GM12872 (cell line): ENCODE measurements around the gene DYNLT2B.

ENCODE experiments used
- TF ChIP-seq, protein P1 (sequence below): IDR thresholded peaks from 3 replicates; pipeline ENCODE4 v1.5.1; 2011; ENCODE audit warnings: low read depth, mild to moderate bottlenecking, low read length, moderate library complexity; ENCODE audit not compliant: insufficient read depth

The DYNLT2B gene

DNA sequence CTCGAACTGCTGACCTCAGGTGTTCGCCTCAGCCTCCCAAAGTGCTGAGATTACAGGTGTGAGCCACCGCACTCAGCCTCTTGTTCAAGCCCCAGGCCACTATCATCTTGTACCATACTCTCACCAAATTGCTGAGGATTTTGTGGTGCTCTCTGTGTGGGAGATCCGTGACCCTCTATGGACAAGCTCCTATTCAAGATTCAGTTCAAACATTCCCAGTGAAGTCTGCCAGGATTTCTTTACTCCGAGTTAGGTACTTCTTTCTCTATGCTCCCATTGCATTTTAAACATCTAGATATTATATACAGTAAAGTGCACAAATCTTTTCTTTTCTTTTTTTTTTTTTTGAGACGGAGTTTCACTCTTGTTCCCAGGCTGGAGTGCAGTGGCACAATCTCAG, 21.0 kb upstream of the DYNLT2B start:
- TF ChIP-seq, protein P1, sequence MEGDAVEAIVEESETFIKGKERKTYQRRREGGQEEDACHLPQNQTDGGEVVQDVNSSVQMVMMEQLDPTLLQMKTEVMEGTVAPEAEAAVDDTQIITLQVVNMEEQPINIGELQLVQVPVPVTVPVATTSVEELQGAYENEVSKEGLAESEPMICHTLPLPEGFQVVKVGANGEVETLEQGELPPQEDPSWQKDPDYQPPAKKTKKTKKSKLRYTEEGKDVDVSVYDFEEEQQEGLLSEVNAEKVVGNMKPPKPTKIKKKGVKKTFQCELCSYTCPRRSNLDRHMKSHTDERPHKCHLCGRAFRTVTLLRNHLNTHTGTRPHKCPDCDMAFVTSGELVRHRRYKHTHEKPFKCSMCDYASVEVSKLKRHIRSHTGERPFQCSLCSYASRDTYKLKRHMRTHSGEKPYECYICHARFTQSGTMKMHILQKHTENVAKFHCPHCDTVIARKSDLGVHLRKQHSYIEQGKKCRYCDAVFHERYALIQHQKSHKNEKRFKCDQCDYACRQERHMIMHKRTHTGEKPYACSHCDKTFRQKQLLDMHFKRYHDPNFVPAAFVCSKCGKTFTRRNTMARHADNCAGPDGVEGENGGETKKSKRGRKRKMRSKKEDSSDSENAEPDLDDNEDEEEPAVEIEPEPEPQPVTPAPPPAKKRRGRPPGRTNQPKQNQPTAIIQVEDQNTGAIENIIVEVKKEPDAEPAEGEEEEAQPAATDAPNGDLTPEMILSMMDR, result no peak

DNA sequence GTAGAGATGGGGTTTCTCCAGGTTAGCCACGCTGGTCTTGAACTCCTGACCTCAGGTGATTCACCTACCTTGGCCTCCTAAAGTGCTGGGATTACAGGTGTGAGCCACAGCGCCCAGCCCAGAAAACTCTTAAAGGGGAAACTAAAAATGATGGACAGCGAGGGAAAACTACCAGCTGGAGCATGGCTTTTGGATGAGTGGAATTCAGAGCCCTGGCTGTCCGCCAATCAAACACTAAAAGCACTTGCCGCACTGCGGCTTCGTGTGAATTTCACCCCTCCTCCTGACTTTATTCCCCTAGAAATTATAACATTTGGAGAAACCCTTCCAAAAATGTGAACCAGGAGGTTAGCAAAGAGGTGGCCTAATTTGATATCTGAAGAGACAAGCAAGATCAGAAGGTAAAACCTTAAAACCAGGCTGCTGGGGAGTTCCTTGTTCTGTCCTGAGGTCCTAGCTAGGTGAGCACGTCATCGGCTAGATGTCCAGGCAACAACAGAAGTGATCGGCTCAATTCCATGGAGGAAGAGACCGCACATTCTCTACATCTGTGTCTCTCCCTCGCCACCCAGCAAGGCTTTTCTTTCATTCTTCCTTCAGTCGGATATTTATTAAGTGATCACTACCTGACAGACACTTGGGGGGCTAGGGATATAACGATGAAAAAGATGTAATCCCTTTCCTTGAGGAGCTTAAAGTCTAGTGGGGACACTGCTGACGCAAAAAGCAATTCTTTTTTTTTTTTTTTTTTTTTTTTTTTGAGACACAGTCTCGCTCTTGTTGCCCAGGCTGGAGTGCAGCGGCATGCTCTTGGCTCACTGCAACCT, 18.5 kb upstream of the DYNLT2B start:
- TF ChIP-seq, protein P1, result no peak

GRCh38 chr3:196335503-196335948, 17.5 kb upstream of the DYNLT2B start:
- TF ChIP-seq, protein P1, result no peak

DNA sequence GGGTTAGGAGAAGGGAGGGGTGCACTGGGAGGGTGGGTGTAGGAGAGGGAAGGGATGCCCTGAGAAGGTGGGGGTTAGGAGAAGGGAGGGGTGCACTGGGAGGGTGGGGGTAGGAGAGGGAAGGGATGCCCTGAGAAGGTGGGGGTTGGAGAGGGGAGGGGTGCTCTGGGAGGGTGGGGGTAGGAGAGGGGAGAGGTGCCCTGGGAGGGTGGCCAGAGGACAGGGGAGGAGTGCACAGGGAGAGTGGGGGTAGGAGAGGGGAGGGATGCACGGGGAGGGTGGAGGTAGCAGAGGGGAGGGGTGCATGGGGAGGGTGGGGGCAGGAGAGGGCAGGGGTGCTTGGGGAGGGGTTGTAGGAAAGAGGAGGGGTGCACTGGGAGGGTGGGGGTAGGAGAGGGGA, 16.9 kb upstream of the DYNLT2B start:
- TF ChIP-seq, protein P1, result no peak

DNA sequence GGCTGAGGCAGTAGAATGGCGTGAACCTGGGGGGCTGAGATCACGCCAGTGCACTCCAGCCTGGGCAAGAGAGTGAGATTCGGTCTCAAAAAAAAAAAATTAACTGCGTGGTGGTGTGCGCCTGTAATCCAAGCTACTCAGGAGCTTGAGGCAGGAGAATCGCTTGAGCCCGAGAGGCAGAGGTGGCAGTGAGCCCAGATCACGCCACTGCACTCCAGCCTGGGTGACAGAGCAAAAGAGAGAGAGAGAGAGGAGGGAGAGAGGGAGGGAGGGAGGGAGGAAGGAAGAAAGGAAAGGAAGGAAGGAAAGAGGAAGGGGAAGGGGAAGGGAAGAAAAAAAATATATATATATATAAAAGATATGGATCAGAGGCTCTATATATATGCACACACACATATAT, 14.1 kb upstream of the DYNLT2B start:
- TF ChIP-seq, protein P1, result no peak

DNA sequence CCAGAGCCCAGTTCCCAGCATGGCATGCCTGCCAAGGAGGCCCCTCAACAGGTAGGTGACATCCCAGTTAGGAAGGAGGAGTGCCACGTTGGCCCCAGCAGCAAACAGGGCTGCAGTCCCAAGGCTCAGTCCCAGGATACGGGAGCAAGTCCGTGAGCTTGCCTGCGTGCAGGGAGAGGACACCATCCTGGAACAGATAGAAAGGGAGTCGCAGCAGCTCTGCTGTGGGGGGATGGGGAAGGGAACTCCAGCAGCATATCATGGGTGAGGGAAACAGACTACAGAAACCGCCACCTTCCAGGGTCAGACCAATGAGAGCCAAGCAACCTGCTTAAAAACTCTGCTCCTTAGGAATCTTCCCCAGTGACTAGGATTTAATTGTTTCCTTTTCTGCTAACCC, 9.4 kb upstream of the DYNLT2B start:
- TF ChIP-seq, protein P1, result no peak

GRCh38 chr3:196326936-196327335, 8.9 kb upstream of the DYNLT2B start:
- TF ChIP-seq, protein P1, result no peak

GRCh38 chr3:196323691-196324090, 5.7 kb upstream of the DYNLT2B start:
- TF ChIP-seq, protein P1, result no peak
